Activated naive CD4-positive, alpha-beta T cell treated with anti-CD3 and anti-CD28 coated beads, Interleukin-2, amount 10 ng/mL, durations not matched to agents 7 days and 5 days (primary cell): Measurements from ENCODE around the gene ITGB5.
"Not testable (repeated sequence)": the region's sequence is repeated elsewhere in the genome, so short reads cannot be mapped to it uniquely, and the experiment has no call there.

Experiments
- CTCF ChIA-PET: fragments of 350-600 bp; sonication (Branson Sonifier 250); formaldehyde crosslinking; loops from one replicate; lab custom pipeline; 2021; ENCODE audit warnings: antibody characterized with exemption; lab: Charles Lee
- DNase-seq: peaks from one replicate; pipeline ENCODE4 v3.0.0-alpha.2; 2020
- H3K27ac Mint-ChIP-seq: one replicate; pipeline ENCODE4 v1.8.0; 2021; ENCODE audit warnings: mild to moderate bottlenecking, moderate library complexity, mixed read lengths
- H3K27me3 Mint-ChIP-seq: one replicate; pipeline ENCODE4 v1.8.0; 2021; ENCODE audit warnings: mild to moderate bottlenecking, mixed read lengths
- H3K36me3 Mint-ChIP-seq: one replicate; pipeline ENCODE4 v1.8.0; 2021; ENCODE audit warnings: mixed read lengths
- H3K4me1 Mint-ChIP-seq: one replicate; pipeline ENCODE4 v1.8.0; 2021; ENCODE audit warnings: mixed read lengths
- H3K4me3 Mint-ChIP-seq: one replicate; pipeline ENCODE4 v1.8.0; 2021; ENCODE audit warnings: mild to moderate bottlenecking, moderate library complexity, mixed read lengths
- H3K9me3 Mint-ChIP-seq: one replicate; pipeline ENCODE4 v1.8.0; 2021; ENCODE audit warnings: mixed read lengths

The ITGB5 gene

GRCh38 chr3:124763644-124764358, 123.4 kb downstream of the ITGB5 start:
- DNase-seq: no peak
- CTCF ChIA-PET: interaction anchor here (7.7 kb wide), 1 partner anchor 139 kb away, joined by 159 read pairs; no protein-coding TSS in a partner anchor
- peaks cover 11% of the 10 kb centered on the region for H3K27me3 Mint-ChIP-seq
- no peak overlapping the region for H3K27ac Mint-ChIP-seq
- H3K9me3 Mint-ChIP-seq: no peaks in the 10 kb centered on the region
- H3K4me1 Mint-ChIP-seq: peaks cover 4% of the 10 kb centered on the region
- no peaks in the 10 kb centered on the region for H3K36me3 Mint-ChIP-seq
- no peak overlapping the region for H3K4me3 Mint-ChIP-seq

- CTCF ChIA-PET: interaction anchor here (7.7 kb wide), 1 partner anchor 139 kb away, joined by 159 read pairs; no protein-coding TSS in a partner anchor
- H3K27ac Mint-ChIP-seq: no peak overlapping the region
- DNase-seq: no peak
- peaks cover 4% of the 10 kb centered on the region for H3K4me1 Mint-ChIP-seq
- H3K9me3 Mint-ChIP-seq: no peaks in the 10 kb centered on the region
- peaks cover 10% of the 10 kb centered on the region for H3K27me3 Mint-ChIP-seq
- H3K4me3 Mint-ChIP-seq: no peak overlapping the region
- no peaks in the 10 kb centered on the region for H3K36me3 Mint-ChIP-seq
Measured at GRCh38 chr3:124763206-124763605, 124.0 kb downstream of the ITGB5 start.

GRCh38 chr3:124762661-124763011, 124.5 kb downstream of the ITGB5 start:
- no peaks in the 10 kb centered on the region for H3K36me3 Mint-ChIP-seq
- peaks cover 10% of the 10 kb centered on the region for H3K27me3 Mint-ChIP-seq
- no peak for DNase-seq
- no peaks in the 10 kb centered on the region for H3K9me3 Mint-ChIP-seq
- H3K4me3 Mint-ChIP-seq: no peak overlapping the region
- H3K4me1 Mint-ChIP-seq: peaks cover 4% of the 10 kb centered on the region
- no peak overlapping the region for H3K27ac Mint-ChIP-seq
- CTCF ChIA-PET: interaction anchor here (1.2 to 7.7 kb wide), 4 partner anchors 25 to 164 kb away, joined by 3 to 159 read pairs (median 11); no protein-coding TSS in a partner anchor

- H3K27me3 Mint-ChIP-seq: peaks cover 16% of the 10 kb centered on the region
- no peaks in the 10 kb centered on the region for H3K9me3 Mint-ChIP-seq
- peaks cover 4% of the 10 kb centered on the region for H3K4me1 Mint-ChIP-seq
- H3K27ac Mint-ChIP-seq: no peak overlapping the region
- no peak for DNase-seq
- H3K4me3 Mint-ChIP-seq: no peak overlapping the region
- no peaks in the 10 kb centered on the region for H3K36me3 Mint-ChIP-seq
- CTCF ChIA-PET: interaction anchor here (0.9 to 7.7 kb wide), 14 partner anchors 8 to 165 kb away, joined by 3 to 159 read pairs (median 6); partner anchors contain the start of gene UMPS
Measured at GRCh38 chr3:124761935-124762660, 125.1 kb downstream of the ITGB5 start.

- H3K9me3 Mint-ChIP-seq: no peaks in the 10 kb centered on the region
- H3K4me3 Mint-ChIP-seq: no peak overlapping the region
- peaks cover 13% of the 10 kb centered on the region for H3K27me3 Mint-ChIP-seq
- peaks cover 4% of the 10 kb centered on the region for H3K4me1 Mint-ChIP-seq
- no peak overlapping the region for H3K27ac Mint-ChIP-seq
- peak; percentile 84 for DNase-seq
- CTCF ChIA-PET: interaction anchor here (0.6 to 7.7 kb wide), 37 partner anchors 8 to 824 kb away, joined by 3 to 159 read pairs (median 4); partner anchors contain the start of genes ITGB5 and UMPS
- H3K36me3 Mint-ChIP-seq: no peaks in the 10 kb centered on the region
Measured at GRCh38 chr3:124761250-124761796, 125.8 kb downstream of the ITGB5 start.

GRCh38 chr3:124760601-124761000, 126.6 kb downstream of the ITGB5 start:
- Mint-ChIP-seq H3K36me3 (no peaks in the 10 kb centered on the region), H3K9me3 (no peaks in the 10 kb centered on the region), H3K4me1 (peaks cover 4% of the 10 kb centered on the region), H3K4me3 (no peak overlapping the region), H3K27me3 (peaks cover 7% of the 10 kb centered on the region), H3K27ac (no peak overlapping the region)
- CTCF ChIA-PET: interaction anchor here (0.6 to 7.7 kb wide), 37 partner anchors 8 to 825 kb away, joined by 3 to 159 read pairs (median 4); partner anchors contain the start of gene ITGB5
- DNase-seq: no peak

- Mint-ChIP-seq H3K9me3 (no peaks in the 10 kb centered on the region), H3K36me3 (no peaks in the 10 kb centered on the region), H3K4me1 (peaks cover 4% of the 10 kb centered on the region), H3K27ac (no peak overlapping the region), H3K27me3 (peaks cover 7% of the 10 kb centered on the region), H3K4me3 (no peak overlapping the region)
- CTCF ChIA-PET: interaction anchor here (0.8 to 7.7 kb wide), 15 partner anchors 10 to 826 kb away, joined by 3 to 159 read pairs (median 6); partner anchors contain the start of gene ITGB5
- DNase-seq: no peak
Measured at GRCh38 chr3:124759666-124760401, 127.3 kb downstream of the ITGB5 start.

- Mint-ChIP-seq H3K4me3 (no peak overlapping the region), H3K4me1 (peaks cover 4% of the 10 kb centered on the region), H3K27ac (no peak overlapping the region), H3K36me3 (no peaks in the 10 kb centered on the region), H3K9me3 (no peaks in the 10 kb centered on the region), H3K27me3 (peaks cover 7% of the 10 kb centered on the region)
- DNase-seq: no peak
- CTCF ChIA-PET: interaction anchor here (0.7 to 7.7 kb wide), 4 partner anchors 27 to 832 kb away, joined by 3 to 159 read pairs (median 4); no protein-coding TSS in a partner anchor
Measured at GRCh38 chr3:124758851-124759635, 128.1 kb downstream of the ITGB5 start.

- H3K9me3 Mint-ChIP-seq, CTCF ChIA-PET: not testable (repeated sequence)
Measured at GRCh38 chr3:124757926-124758325, 129.2 kb downstream of the ITGB5 start.

GRCh38 chr3:124752051-124752450, 135.1 kb downstream of the ITGB5 start:
- DNase-seq: no peak
- H3K27me3 Mint-ChIP-seq: peaks cover under 1% of the 10 kb centered on the region
- no peaks in the 10 kb centered on the region for H3K4me1 Mint-ChIP-seq
- H3K9me3 Mint-ChIP-seq: no peaks in the 10 kb centered on the region
- no peak overlapping the region for H3K4me3 Mint-ChIP-seq
- H3K27ac Mint-ChIP-seq: no peak overlapping the region
- CTCF ChIA-PET: interaction anchor here (0.9 kb wide), 1 partner anchor 9 kb away, joined by 4 read pairs; no protein-coding TSS in a partner anchor
- H3K36me3 Mint-ChIP-seq: no peaks in the 10 kb centered on the region

More at GRCh38 chr3:124757926-124758325, 129.2 kb downstream of the ITGB5 start:
- H3K27ac Mint-ChIP-seq, H3K4me1 Mint-ChIP-seq, DNase-seq, H3K36me3 Mint-ChIP-seq, H3K27me3 Mint-ChIP-seq, H3K4me3 Mint-ChIP-seq: not testable (repeated sequence)

- Mint-ChIP-seq H3K9me3 (no peaks in the 10 kb centered on the region), H3K27ac (no peak overlapping the region), H3K4me3 (no peak overlapping the region), H3K4me1 (no peaks in the 10 kb centered on the region), H3K36me3 (no peaks in the 10 kb centered on the region), H3K27me3 (no peaks in the 10 kb centered on the region)
- CTCF ChIA-PET: no interaction called here
- DNase-seq: no peak
Measured at GRCh38 chr3:124751501-124751900, 135.7 kb downstream of the ITGB5 start.

- H3K9me3 Mint-ChIP-seq, H3K4me1 Mint-ChIP-seq, H3K27ac Mint-ChIP-seq, H3K4me3 Mint-ChIP-seq, DNase-seq, H3K36me3 Mint-ChIP-seq, H3K27me3 Mint-ChIP-seq, CTCF ChIA-PET: not testable (repeated sequence)
Measured at GRCh38 chr3:124749877-124750276, 137.3 kb downstream of the ITGB5 start.
